Measurements from ENCODE around the gene CLMP.

- TF ChIP-seq CTCF (tag by site-specific recombination; IDR thresholded peaks at IDR 0.05) (no peak), ZNF585B (tag by site-specific recombination; IDR thresholded peaks at IDR 0.05) (no peak), ZNF707 (tag by site-specific recombination; IDR thresholded peaks at IDR 0.05) (no peak), PRDM4 (tag by site-specific recombination; IDR thresholded peaks at IDR 0.05) (no peak), ZNF24 (tag by site-specific recombination; IDR thresholded peaks at IDR 0.05) (no peak), MZF1 (tag by site-specific recombination; IDR thresholded peaks at IDR 0.05; ENCODE audit: borderline replicate concordance) (no peak), TCF7L2 (IDR thresholded peaks at IDR 0.05; ENCODE audit: borderline replicate concordance, low read depth, low read length) (no peak), ZBTB26 (tag by site-specific recombination; optimal IDR thresholded peaks at IDR 0.05) (no peak), KLF7 (tag by site-specific recombination; IDR thresholded peaks at IDR 0.05; ENCODE audit: borderline replicate concordance) (no peak), ZNF311 (tag by site-specific recombination; IDR thresholded peaks at IDR 0.05; ENCODE audit: borderline replicate concordance) (no peak)
These were observed 164.5 kb downstream of the CLMP start for GRCh38 chr11:123030517-123030916.
